ENCODE measurements around the gene KMT2D. TPM values are rescaled to one million over a fixed set of nuclear protein-coding genes. Genes with fewer than 3 reads are reported as not detected.
A peak's percentile ranks its signal among the peaks of the same experiment; 100 is the strongest.

KMT2D gene
- total RNA-seq, 4 donors from 2014 or later = 36.0 to 99.0 (median 71.3) TPM

DNA sequence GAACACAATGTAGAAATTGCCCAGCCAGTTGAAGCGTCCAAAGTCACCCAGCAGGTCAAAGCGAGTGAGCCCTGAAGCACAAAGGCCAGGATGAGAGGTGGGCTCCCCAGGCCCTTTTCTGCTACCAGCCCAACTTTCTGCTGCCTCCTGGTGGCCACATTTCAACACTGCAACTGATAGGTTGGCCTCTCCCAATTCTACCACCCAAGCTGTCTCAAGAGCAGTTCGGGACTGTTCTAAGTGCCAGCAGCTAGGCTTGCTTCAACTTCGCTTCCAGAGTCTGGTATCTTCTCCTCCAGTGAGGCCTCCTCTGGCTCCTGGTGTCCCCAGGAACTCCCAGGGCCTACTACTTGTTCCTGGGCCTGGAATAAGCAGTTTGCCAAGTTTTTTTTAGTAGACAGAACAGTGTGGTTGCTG, 37.4 kb upstream of the KMT2D start:
- in situ Hi-C loops (cut with MboI; ENCODE audit: low sequenced_read_pairs in 4 of 4) = loop anchor here in 1 of 4 donors (25.0 kb wide), 1 partner anchor 139 kb away; no protein-coding TSS in a partner anchor

GRCh38 chr12:49097381-49097780, 36.8 kb upstream of the KMT2D start:
- ATAC-seq = no peak
- DNase-seq = no peak
- Histone ChIP-seq H3K36me3 (peaks cover 3 to 49% of the 10 kb centered on the region in 2 donors), H3K27me3 (peaks cover 24 to 28% (median 24%) of the 10 kb centered on the region in 3 donors), H3K4me1 (peaks cover 16 to 23% of the 10 kb centered on the region in 2 donors), H3K27ac (no peak overlapping the region), H3K4me3 (no peak overlapping the region), H3K9me3 (no peaks in the 10 kb centered on the region)
- TF ChIP-seq POLR2A (IDR thresholded peaks at IDR 0.05) (no peak), CTCF (IDR thresholded peaks at IDR 0.05 in 4 of 5, conservative IDR thresholded peaks at IDR 0.05 in 1 of 5) (no peak)
- in situ Hi-C loops (cut with MboI; ENCODE audit: low sequenced_read_pairs in 4 of 4) = loop anchor here in 1 of 4 donors (25.0 kb wide), 1 partner anchor 140 kb away; no protein-coding TSS in a partner anchor
- intact Hi-C loops (cut with DNase I; ENCODE audit: low total_unique reads) = no loop called here

More for the DNA sequence above, 37.4 kb upstream of the KMT2D start:
- no peak overlapping the region for H3K4me3 ChIP-seq
- peaks cover 9 to 23% of the 10 kb centered on the region in 2 donors for H3K4me1 ChIP-seq
- H3K9me3 ChIP-seq = no peaks in the 10 kb centered on the region
- H3K27me3 ChIP-seq = peaks cover 18 to 21% (median 18%) of the 10 kb centered on the region in 3 donors
- DNase-seq (peak in 1 of 2 donors; percentile 34), ATAC-seq (peak; percentile 34 to 60)
- TF ChIP-seq POLR2A (IDR thresholded peaks at IDR 0.05) (no peak), CTCF (IDR thresholded peaks at IDR 0.05 in 4 of 5, conservative IDR thresholded peaks at IDR 0.05 in 1 of 5) (peak; percentile 61 to 81 (median 67))
- intact Hi-C loops (cut with DNase I; ENCODE audit: low total_unique reads) = no loop called here
- H3K36me3 ChIP-seq = peaks cover 3 to 56% of the 10 kb centered on the region in 2 donors
- H3K27ac ChIP-seq = no peak overlapping the region

DNA sequence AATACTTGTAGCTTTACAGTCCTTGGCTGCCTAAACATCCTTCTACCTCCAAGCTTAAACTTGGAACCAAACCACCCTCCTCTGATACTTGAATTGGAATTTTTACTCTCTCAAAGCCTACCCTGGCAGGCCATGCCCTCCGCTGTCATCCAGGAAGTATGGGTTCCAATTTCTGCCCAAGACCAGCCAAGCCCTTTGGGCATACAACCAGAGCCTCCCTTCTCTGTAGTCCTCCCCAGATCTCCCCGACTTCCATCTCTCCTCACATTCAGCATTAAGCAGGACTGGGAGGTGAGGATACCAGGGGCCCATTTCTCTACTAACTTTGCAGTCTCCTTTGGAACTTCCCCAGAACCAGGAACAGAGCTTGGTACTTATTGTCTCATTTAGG, 34.4 kb upstream of the KMT2D start:
- Histone ChIP-seq H3K4me3 (peak overlapping the region in 2 of 4 donors; percentile 30 to 40), H3K36me3 (peaks cover 3 to 25% of the 10 kb centered on the region in 2 donors), H3K27me3 (peaks cover 48 to 49% (median 49%) of the 10 kb centered on the region in 3 donors), H3K4me1 (peaks cover 26 to 31% of the 10 kb centered on the region in 2 donors), H3K9me3 (no peaks in the 10 kb centered on the region), H3K27ac (no peak overlapping the region)
- in situ Hi-C loops (cut with MboI; ENCODE audit: low sequenced_read_pairs in 4 of 4) = loop anchor here in 1 of 4 donors (25.0 kb wide), 1 partner anchor 142 kb away; no protein-coding TSS in a partner anchor
- DNase-seq (no peak), ATAC-seq (no peak)
- intact Hi-C loops (cut with DNase I; ENCODE audit: low total_unique reads) = no loop called here
- TF ChIP-seq CTCF (IDR thresholded peaks at IDR 0.05 in 4 of 5, conservative IDR thresholded peaks at IDR 0.05 in 1 of 5) = no peak
- no peak for TF ChIP-seq POLR2A (IDR thresholded peaks at IDR 0.05)

- Histone ChIP-seq H3K36me3 (peaks cover 0 to 19% of the 10 kb centered on the region in 2 donors), H3K27me3 (peaks cover 52 to 55% (median 52%) of the 10 kb centered on the region in 3 donors), H3K9me3 (no peaks in the 10 kb centered on the region), H3K4me3 (peak within 1 kb of the TSS in 3 of 4 donors; percentile 30 to 40 (median 35)), H3K4me1 (peaks cover 30 to 31% of the 10 kb centered on the region in 2 donors), H3K27ac (no peak within 1 kb of the TSS)
- TF ChIP-seq POLR2A (IDR thresholded peaks at IDR 0.05) (no peak), CTCF (IDR thresholded peaks at IDR 0.05 in 4 of 5, conservative IDR thresholded peaks at IDR 0.05 in 1 of 5) (no peak)
- DNase-seq = no peak
- in situ Hi-C loops (cut with MboI; ENCODE audit: low sequenced_read_pairs in 4 of 4) (loop anchor here in 1 of 4 donors (25.0 kb wide), 1 partner anchor 143 kb away; no protein-coding TSS in a partner anchor), intact Hi-C loops (cut with DNase I; ENCODE audit: low total_unique reads) (no loop called here)
- peak in 1 of 2 donors; percentile 7 for ATAC-seq
Observed at GRCh38 chr12:49094160-49094974, 33.8 kb upstream of the KMT2D start, which contains the start of gene DHH. Gene DHH, minus strand, starts transcription at chr12:49094801. Its CDS starts 289 bp downstream, at chr12:49094512.
